GM12878 (cell line): Measurements from ENCODE around the gene PSMD1. TPM values are rescaled to one million over a fixed set of nuclear protein-coding genes. Genes with fewer than 3 reads are reported as not detected.

ENCODE experiments used
- ATAC-seq: fragments of 200-7000 bp; cut with Tn5 transposase; 3 replicates; pipeline ENCODE4 v1.9.1; 2020; ENCODE audit warnings: mild to moderate bottlenecking, moderate library complexity
- BruUV-seq: library from RNA; stranded (reverse); fragments of 400-500 nt; replicated peaks from 2 replicates; lab custom pipeline; 2021; lab: Mats Ljungman, UMichigan
- CTCF ChIA-PET: fragments of 300-600 bp; sonication (Branson Sonifier 250); formaldehyde crosslinking; extraction: SDS; loops from one replicate; lab custom pipeline; 2021; ENCODE audit warnings: inconsistent platforms; lab: Yijun Ruan, JAX
- POLR2A ChIA-PET: fragments of 350-600 bp; formaldehyde crosslinking; extraction: SDS; loops from one replicate; lab custom pipeline; 2021; ENCODE audit warnings: inconsistent platforms; lab: Charles Lee
- RAD21 ChIA-PET: fragments of 300-600 bp; sonication (Branson Sonifier 250); formaldehyde crosslinking; loops from one replicate; lab custom pipeline; 2023; ENCODE audit warnings: antibody characterized with exemption; ENCODE audit not compliant: unreplicated experiment; lab: Charles Lee
- SMC1A ChIA-PET: fragments of 300-600 bp; sonication (Branson Sonifier 250); formaldehyde crosslinking; loops from one replicate; lab custom pipeline; 2023; ENCODE audit not compliant: unreplicated experiment, uncharacterized antibody; lab: Charles Lee
- DNase-seq: peaks from one replicate; pipeline ENCODE4 v3.0.0-alpha.2; 2011; ENCODE audit warnings: low read depth, low spot score
- FAIRE-seq: peaks from 3 replicates; lab custom pipeline; 2011; peaks lifted over from hg19 to GRCh38; lab: Jason Lieb, UNC
- H2AFZ ChIP-seq: 2 replicates; pipeline ENCODE4 v1.6.0; 2011; ENCODE audit warnings: low read depth, low read length, control low read depth; ENCODE audit not compliant: control insufficient read depth
- H3K27ac ChIP-seq: 2 replicates; pipeline ENCODE4 v1.5.1; 2011; ENCODE audit warnings: control low read depth; ENCODE audit not compliant: control insufficient read depth, insufficient read depth
- H3K27me3 ChIP-seq, 2 experiments: replicated peaks in 1 of 2; 2 replicates each; pipeline versions ENCODE4 v1.6.0 to v1.6.1; 2011; ENCODE audit warnings: low read length in 1 of 2; ENCODE audit not compliant: control insufficient read depth in 2 of 2, insufficient read depth in 2 of 2
- H3K36me3 ChIP-seq, 2 experiments: 2 replicates each; pipeline ENCODE4 v1.5.1; 2011; ENCODE audit warnings: low read length in 1 of 2; ENCODE audit not compliant: control insufficient read depth in 2 of 2, insufficient read depth in 2 of 2
- H3K4me1 ChIP-seq: 2 replicates; pipeline ENCODE4 v1.6.1; 2011; ENCODE audit warnings: mild to moderate bottlenecking, low read length, moderate library complexity, mixed read lengths; ENCODE audit not compliant: control insufficient read depth, insufficient read depth
- H3K4me2 ChIP-seq: 2 replicates; pipeline ENCODE4 v1.6.0; 2011; ENCODE audit warnings: control low read depth; ENCODE audit not compliant: control insufficient read depth, insufficient read depth
- H3K4me3 ChIP-seq: fragments of 200-600 bp; sonication (generic); 2 replicates; pipeline ENCODE4 v1.5.1; 2016
- H3K79me2 ChIP-seq: 2 replicates; pipeline ENCODE4 v1.6.0; 2011; ENCODE audit warnings: low read length; ENCODE audit not compliant: control insufficient read depth, insufficient read depth
- H3K9ac ChIP-seq: 2 replicates; pipeline ENCODE4 v1.8.0; 2011; ENCODE audit warnings: low read length, control low read depth, mixed read lengths; ENCODE audit not compliant: control insufficient read depth, insufficient read depth
- H3K9me3 ChIP-seq: replicated peaks from 3 replicates; pipeline ENCODE4 v1.5.1; 2011; ENCODE audit warnings: mild to moderate bottlenecking, low read length; ENCODE audit not compliant: control insufficient read depth, insufficient read depth
- H4K20me1 ChIP-seq: 2 replicates; pipeline ENCODE4 v1.6.0; 2011; ENCODE audit not compliant: control insufficient read depth, insufficient read depth
- ASH2L ChIP-seq: fragments of 300-600, 200-600 bp; sonication (generic); IDR thresholded peaks from 2 replicates; pipeline ENCODE4 v1.6.1; 2017; ENCODE audit warnings: low read depth, mild to moderate bottlenecking, borderline replicate concordance
- BACH1 ChIP-seq: fragments of 450-650 bp; IDR thresholded peaks from 2 replicates; pipeline ENCODE4 v1.6.1; 2017; ENCODE audit warnings: mild to moderate bottlenecking, borderline replicate concordance
- BCL11A ChIP-seq: IDR thresholded peaks from 2 replicates; pipeline ENCODE4 v1.6.1; 2011; ENCODE audit warnings: low read depth, low read length
- CBFB ChIP-seq: IDR thresholded peaks from 2 replicates; pipeline ENCODE4 v1.6.1; 2016; ENCODE audit warnings: antibody characterized with exemption, low read depth
- CBX5 ChIP-seq: sonication (generic); IDR thresholded peaks from 2 replicates; pipeline ENCODE4 v1.6.1; 2016; ENCODE audit warnings: low read depth, moderate library complexity, mild to moderate bottlenecking, inconsistent platforms
- CHD1 ChIP-seq: IDR thresholded peaks from 2 replicates; pipeline ENCODE4 v1.6.1; 2012; ENCODE audit warnings: low read depth, low read length, improper control_type of control experiment
- EP300 ChIP-seq, 2 experiments: fragments of 150-350 bp in 1 of 2; IDR thresholded peaks; 2 replicates each; pipeline ENCODE4 v1.6.1; 2011 to 2012; ENCODE audit warnings: low read depth in 2 of 2, low read length in 2 of 2, borderline replicate concordance in 1 of 2, improper control_type of control experiment in 1 of 2, inconsistent platforms in 1 of 2; ENCODE audit not compliant: control insufficient read depth in 1 of 2
- FOXM1 ChIP-seq: IDR thresholded peaks from 2 replicates; pipeline ENCODE4 v1.6.1; 2012; ENCODE audit warnings: low read depth, mild to moderate bottlenecking, inconsistent platforms, low read length, moderate library complexity
- HDAC6 ChIP-seq: fragments of 200-600 bp; sonication (generic); IDR thresholded peaks from one replicate; pipeline ENCODE4 v1.8.0; 2017; ENCODE audit warnings: antibody characterized with exemption; ENCODE audit not compliant: unreplicated experiment
- NBN ChIP-seq: fragments of 450-650 bp; IDR thresholded peaks from 2 replicates; pipeline ENCODE4 v1.6.1; 2016
- NFYB ChIP-seq: IDR thresholded peaks from 2 replicates; pipeline ENCODE4 v1.6.1; 2011; ENCODE audit warnings: low read depth, mild to moderate bottlenecking, low read length, improper control_type of control experiment, moderate library complexity; ENCODE audit not compliant: insufficient read depth
- NKRF ChIP-seq: fragments of 450-650 bp; conservative IDR thresholded peaks from 2 replicates; pipeline ENCODE4 v1.6.1; 2017; ENCODE audit warnings: mild to moderate bottlenecking, moderate library complexity
- PAX8 ChIP-seq: fragments of 450-650 bp; IDR thresholded peaks from 2 replicates; pipeline ENCODE4 v1.6.1; 2017; ENCODE audit warnings: mild to moderate bottlenecking, moderate library complexity
- SMAD5 ChIP-seq: IDR thresholded peaks from 2 replicates; pipeline ENCODE4 v1.6.1; 2016; ENCODE audit warnings: antibody characterized with exemption, low read depth
- SUPT20H ChIP-seq: IDR thresholded peaks from 2 replicates; pipeline ENCODE4 v1.6.1; 2011; ENCODE audit warnings: low read depth, mild to moderate bottlenecking, low read length, moderate library complexity, borderline replicate concordance; ENCODE audit not compliant: control insufficient read depth
- YY1 ChIP-seq: IDR thresholded peaks from 2 replicates; pipeline ENCODE4 v1.6.1; 2011; ENCODE audit warnings: low read depth, mild to moderate bottlenecking, low read length
- ZNF217 ChIP-seq: fragments of 450-650 bp; IDR thresholded peaks from 2 replicates; pipeline ENCODE4 v1.6.1; 2017; ENCODE audit warnings: antibody characterized with exemption, mild to moderate bottlenecking
- WGBS: methylation state at CpG from one replicate; pipeline ENCODE4 v1.1.6; 2016; ENCODE audit warnings: low lambda C conversion rate; ENCODE audit not compliant: insufficient replicate concordance, insufficient coverage; ENCODE audit errors: missing lambda C conversion rate; 5-methylcytosine and 5-hydroxymethylcytosine counted together
- in situ Hi-C: fragments of 300-500 bp; cut with MboI; formaldehyde crosslinking; loops from 9 replicates; pipeline ENCODE4 v1.14.3; 2018; ENCODE audit warnings: mixed read lengths
- intact Hi-C: fragments of 100-400 bp; cut with micrococcal nuclease; formaldehyde crosslinking; loops from one replicate; pipeline ENCODE4 v1.14.2; 2022; ENCODE audit not compliant: unreplicated experiment
- polyA plus RNA-seq, 11 experiments: library from polyadenylated mRNA; depleted of rRNA in 4 of 11; unstranded in 6 of 11; stranded (reverse) in 5 of 11; fragments of >200 nt; fragmentation: Nextera tagmentation in 4 of 11; fragmentation: Illumina TruSeq in 1 of 11; extraction: Ambion mirVana in 4 of 11; extraction: Trizol in 1 of 11; gene quantifications; 1 replicate in 1 of 11; 2 replicates in 10 of 11; pipeline versions ENCODE4 v1.2.1 to v1.2.3, GENCODE V29; 2011 to 2016; ENCODE audit warnings: inconsistent platforms in 2 of 11, missing spikeins in 2 of 11, low read depth in 1 of 11
- total RNA-seq, 4 experiments: library from RNA; depleted of rRNA in 3 of 4; stranded (reverse); fragments of >200 nt in 3 of 4; fragmentation: Illumina TruSeq in 1 of 4; extraction: Trizol in 1 of 4; gene quantifications; 2 replicates each; pipeline versions ENCODE4 v1.2.1 to v1.2.3, GENCODE V29; 2013 to 2021
- TF ChIP-seq, protein P1 (sequence below): fragments of 450-650 bp; IDR thresholded peaks from 2 replicates; pipeline ENCODE4 v1.6.1; 2018; ENCODE audit warnings: borderline replicate concordance, mild to moderate bottlenecking; ENCODE audit not compliant: partially characterized antibody
- TF ChIP-seq, protein P2 (sequence below): fragments of 450-650 bp; IDR thresholded peaks from 2 replicates; pipeline ENCODE4 v1.6.1; 2017; ENCODE audit warnings: mild to moderate bottlenecking

The PSMD1 gene
- total and polyA plus RNA-seq, 10 of the 15 experiments (the other 5 are each of a cell fraction or from before 2014, with no cell fraction given): 87.4 to 220 (median 139) TPM

DNA sequence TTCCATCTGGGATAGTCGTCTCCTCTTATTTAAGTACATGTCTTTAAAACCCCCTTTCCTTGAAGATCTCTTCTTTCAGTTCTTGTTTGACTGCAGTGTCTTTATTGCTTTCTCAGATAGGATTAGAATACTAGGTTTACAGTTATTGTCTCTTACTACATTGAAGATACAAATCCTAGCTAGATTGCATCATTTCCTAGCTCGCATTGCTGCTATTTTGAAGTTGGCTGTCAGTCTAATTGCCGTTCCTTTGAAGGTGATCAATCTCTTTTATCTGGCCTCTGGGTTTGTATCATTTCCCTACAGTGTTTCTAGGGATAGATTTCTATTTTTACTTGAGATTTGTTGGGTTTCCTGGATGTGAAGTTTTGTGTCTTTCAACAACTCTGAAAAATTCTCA, 162.6 kb downstream of the PSMD1 start:
- no peak overlapping the region for H3K4me3 ChIP-seq
- intact Hi-C loops: no loop called here
- no peak overlapping the region for H3K27ac ChIP-seq
- SMC1A ChIA-PET: interaction anchor here (0.8 to 1.7 kb wide), 5 partner anchors 9 to 181 kb away, joined by 3 to 7 read pairs (median 4); no protein-coding TSS in a partner anchor
- no peak overlapping the region for H3K9ac ChIP-seq
- RAD21 ChIA-PET: interaction anchor here (0.5 to 2.3 kb wide), 4 partner anchors 9 to 308 kb away, joined by 3 to 9 read pairs (median 4); no protein-coding TSS in a partner anchor
- CTCF ChIA-PET: interaction anchor here (1.1 to 2.5 kb wide), 4 partner anchors 46 to 188 kb away, joined by 3 to 10 read pairs (median 3); no protein-coding TSS in a partner anchor
- peaks cover 0 to 2% of the 10 kb centered on the region in 2 experiments; a peak in 1 of 4 replicates for H3K36me3 ChIP-seq
- FAIRE-seq: no peak
- ATAC-seq: no peak
- no peak overlapping the region for H2AFZ ChIP-seq
- no peak for DNase-seq
- no peak overlapping the region for H3K4me2 ChIP-seq
- H4K20me1 ChIP-seq: no peaks in the 10 kb centered on the region
- no peaks in the 10 kb centered on the region for H3K9me3 ChIP-seq
- no peak for TF ChIP-seq NBN
- no peak for TF ChIP-seq ZNF217
- TF ChIP-seq, protein P1, sequence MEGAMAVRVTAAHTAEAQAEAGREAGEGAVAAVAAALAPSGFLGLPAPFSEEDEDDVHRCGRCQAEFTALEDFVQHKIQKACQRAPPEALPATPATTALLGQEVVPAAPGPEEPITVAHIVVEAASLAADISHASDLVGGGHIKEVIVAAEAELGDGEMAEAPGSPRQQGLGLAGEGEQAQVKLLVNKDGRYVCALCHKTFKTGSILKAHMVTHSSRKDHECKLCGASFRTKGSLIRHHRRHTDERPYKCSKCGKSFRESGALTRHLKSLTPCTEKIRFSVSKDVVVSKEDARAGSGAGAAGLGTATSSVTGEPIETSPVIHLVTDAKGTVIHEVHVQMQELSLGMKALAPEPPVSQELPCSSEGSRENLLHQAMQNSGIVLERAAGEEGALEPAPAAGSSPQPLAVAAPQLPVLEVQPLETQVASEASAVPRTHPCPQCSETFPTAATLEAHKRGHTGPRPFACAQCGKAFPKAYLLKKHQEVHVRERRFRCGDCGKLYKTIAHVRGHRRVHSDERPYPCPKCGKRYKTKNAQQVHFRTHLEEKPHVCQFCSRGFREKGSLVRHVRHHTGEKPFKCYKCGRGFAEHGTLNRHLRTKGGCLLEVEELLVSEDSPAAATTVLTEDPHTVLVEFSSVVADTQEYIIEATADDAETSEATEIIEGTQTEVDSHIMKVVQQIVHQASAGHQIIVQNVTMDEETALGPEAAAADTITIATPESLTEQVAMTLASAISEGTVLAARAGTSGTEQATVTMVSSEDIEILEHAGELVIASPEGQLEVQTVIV: no peak
- TF ChIP-seq, protein P2, sequence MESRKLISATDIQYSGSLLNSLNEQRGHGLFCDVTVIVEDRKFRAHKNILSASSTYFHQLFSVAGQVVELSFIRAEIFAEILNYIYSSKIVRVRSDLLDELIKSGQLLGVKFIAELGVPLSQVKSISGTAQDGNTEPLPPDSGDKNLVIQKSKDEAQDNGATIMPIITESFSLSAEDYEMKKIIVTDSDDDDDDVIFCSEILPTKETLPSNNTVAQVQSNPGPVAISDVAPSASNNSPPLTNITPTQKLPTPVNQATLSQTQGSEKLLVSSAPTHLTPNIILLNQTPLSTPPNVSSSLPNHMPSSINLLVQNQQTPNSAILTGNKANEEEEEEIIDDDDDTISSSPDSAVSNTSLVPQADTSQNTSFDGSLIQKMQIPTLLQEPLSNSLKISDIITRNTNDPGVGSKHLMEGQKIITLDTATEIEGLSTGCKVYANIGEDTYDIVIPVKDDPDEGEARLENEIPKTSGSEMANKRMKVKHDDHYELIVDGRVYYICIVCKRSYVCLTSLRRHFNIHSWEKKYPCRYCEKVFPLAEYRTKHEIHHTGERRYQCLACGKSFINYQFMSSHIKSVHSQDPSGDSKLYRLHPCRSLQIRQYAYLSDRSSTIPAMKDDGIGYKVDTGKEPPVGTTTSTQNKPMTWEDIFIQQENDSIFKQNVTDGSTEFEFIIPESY: no peak
- no peak for TF ChIP-seq SUPT20H
- TF ChIP-seq CHD1: no peak
- no peak for TF ChIP-seq CBFB
- TF ChIP-seq EP300 (IDR thresholded peaks at IDR 0.05; ENCODE audit: borderline replicate concordance in 1 of 2, control insufficient read depth in 1 of 2, low read depth in 2 of 2, low read length in 2 of 2): no peak
- TF ChIP-seq YY1: no peak
- TF ChIP-seq PAX8: no peak
- TF ChIP-seq SMAD5: no peak
- no peak for TF ChIP-seq CBX5
- TF ChIP-seq FOXM1: no peak
- TF ChIP-seq HDAC6: no peak
- TF ChIP-seq BACH1: no peak
- TF ChIP-seq BCL11A: no peak
- TF ChIP-seq NFYB: no peak
- TF ChIP-seq ASH2L: no peak
- TF ChIP-seq NKRF: no peak
- no peaks in the 10 kb centered on the region for H3K79me2 ChIP-seq
- in situ Hi-C loops: no loop called here
- no peaks in the 10 kb centered on the region for H3K27me3 ChIP-seq
- 99% methylated on average over 3 of the region's 3 CpGs for WGBS
- no TSS peak for BruUV-seq
- POLR2A ChIA-PET: interaction anchor here (1.5 kb wide), 1 partner anchor 9 kb away, joined by 3 read pairs; no protein-coding TSS in a partner anchor
- H3K4me1 ChIP-seq: 0 out of 2 replicates have a peak, but pooled peaks cover 3% of the 10 kb centered on the region
